SK-N-SH (cell line): ENCODE data around the gene OR2W3.

Experiments
- ELF1 ChIP-seq: IDR thresholded peaks from 2 replicates; pipeline ENCODE4 v1.4.0; 2012
- GABPA ChIP-seq: IDR thresholded peaks from 2 replicates; pipeline ENCODE4 v1.4.0; 2012; ENCODE audit warnings: low read depth, mild to moderate bottlenecking
- NFIC ChIP-seq: IDR thresholded peaks from 2 replicates; pipeline ENCODE4 v1.4.0; 2012; ENCODE audit warnings: borderline replicate concordance
- POLR2AphosphoS5 ChIP-seq: IDR thresholded peaks from 2 replicates; pipeline ENCODE4 v1.6.1; 2012; ENCODE audit warnings: low read depth, low read length
- RCOR1 ChIP-seq: fragments of 150-350 bp; IDR thresholded peaks from 2 replicates; pipeline ENCODE4 v1.6.1; 2017; ENCODE audit warnings: antibody characterized with exemption, low read length
- RXRA ChIP-seq: IDR thresholded peaks from 2 replicates; pipeline ENCODE4 v1.4.0; 2012; ENCODE audit warnings: low read depth, mild to moderate bottlenecking, borderline replicate concordance
- SIN3A ChIP-seq: IDR thresholded peaks from 2 replicates; pipeline ENCODE4 v1.6.1; 2012; ENCODE audit warnings: low read depth, mild to moderate bottlenecking, low read length, moderate library complexity, borderline replicate concordance
- TF ChIP-seq, protein P1 (sequence below): fragments of 200-600 bp; sonication (generic); IDR thresholded peaks from 2 replicates; pipeline ENCODE4 v1.6.1; 2017; ENCODE audit warnings: antibody characterized with exemption, mild to moderate bottlenecking, moderate library complexity

DNA sequence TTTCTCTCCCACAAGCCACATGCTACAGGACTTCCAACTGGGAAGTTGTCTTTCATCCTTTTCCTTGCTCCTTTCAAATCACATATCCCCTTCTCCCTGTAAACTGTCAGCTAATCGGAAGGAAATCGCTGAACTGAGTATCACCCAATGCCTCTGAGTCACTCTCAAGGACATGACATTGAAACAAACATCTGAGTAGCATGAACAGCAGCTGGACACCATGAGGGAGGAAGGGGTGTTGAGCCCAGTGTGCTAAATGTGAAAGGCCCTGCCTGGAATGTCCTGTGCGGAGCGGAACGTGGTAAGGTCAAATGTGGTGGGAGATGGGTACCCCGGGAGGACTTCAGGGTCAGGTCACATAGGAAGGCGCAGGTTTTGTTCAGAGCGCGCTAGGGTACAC, 29.5 kb downstream of the OR2W3 start, which contains the start of gene OR2AJ1:
- TF ChIP-seq, protein P1, sequence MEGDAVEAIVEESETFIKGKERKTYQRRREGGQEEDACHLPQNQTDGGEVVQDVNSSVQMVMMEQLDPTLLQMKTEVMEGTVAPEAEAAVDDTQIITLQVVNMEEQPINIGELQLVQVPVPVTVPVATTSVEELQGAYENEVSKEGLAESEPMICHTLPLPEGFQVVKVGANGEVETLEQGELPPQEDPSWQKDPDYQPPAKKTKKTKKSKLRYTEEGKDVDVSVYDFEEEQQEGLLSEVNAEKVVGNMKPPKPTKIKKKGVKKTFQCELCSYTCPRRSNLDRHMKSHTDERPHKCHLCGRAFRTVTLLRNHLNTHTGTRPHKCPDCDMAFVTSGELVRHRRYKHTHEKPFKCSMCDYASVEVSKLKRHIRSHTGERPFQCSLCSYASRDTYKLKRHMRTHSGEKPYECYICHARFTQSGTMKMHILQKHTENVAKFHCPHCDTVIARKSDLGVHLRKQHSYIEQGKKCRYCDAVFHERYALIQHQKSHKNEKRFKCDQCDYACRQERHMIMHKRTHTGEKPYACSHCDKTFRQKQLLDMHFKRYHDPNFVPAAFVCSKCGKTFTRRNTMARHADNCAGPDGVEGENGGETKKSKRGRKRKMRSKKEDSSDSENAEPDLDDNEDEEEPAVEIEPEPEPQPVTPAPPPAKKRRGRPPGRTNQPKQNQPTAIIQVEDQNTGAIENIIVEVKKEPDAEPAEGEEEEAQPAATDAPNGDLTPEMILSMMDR = no peak
- TF ChIP-seq ELF1 (no peak), POLR2AphosphoS5 (no peak), NFIC (no peak), RXRA (no peak), RCOR1 (no peak), SIN3A (no peak), GABPA (no peak)
